ENCODE results near the gene ULK4.
"Not testable (repeated sequence)": the region's sequence is repeated elsewhere in the genome, so short reads cannot be mapped to it uniquely, and the experiment has no call there.

The ULK4 gene

DNA sequence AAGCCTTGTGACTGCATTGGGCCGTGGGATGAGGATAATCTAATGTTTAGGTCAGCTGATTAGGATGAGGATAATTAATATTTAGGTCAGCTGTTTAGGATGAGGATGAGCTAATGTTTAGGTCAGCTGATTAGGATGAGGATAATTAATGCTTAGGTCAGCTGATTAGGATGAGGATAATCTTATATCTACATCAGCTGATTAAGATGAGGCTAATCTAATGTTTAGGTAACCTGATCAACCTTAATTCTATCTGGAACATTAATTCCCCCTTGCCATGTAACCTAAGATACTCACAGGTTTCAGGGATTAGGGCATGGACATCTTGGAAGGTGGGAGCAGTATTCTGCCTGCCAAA lies 362.8 kb downstream of the ULK4 start:
- no peak overlapping the region for H3K27ac ChIP-seq
- DNase-seq (ENCODE audit: low read depth, low spot score): no peak

DNA sequence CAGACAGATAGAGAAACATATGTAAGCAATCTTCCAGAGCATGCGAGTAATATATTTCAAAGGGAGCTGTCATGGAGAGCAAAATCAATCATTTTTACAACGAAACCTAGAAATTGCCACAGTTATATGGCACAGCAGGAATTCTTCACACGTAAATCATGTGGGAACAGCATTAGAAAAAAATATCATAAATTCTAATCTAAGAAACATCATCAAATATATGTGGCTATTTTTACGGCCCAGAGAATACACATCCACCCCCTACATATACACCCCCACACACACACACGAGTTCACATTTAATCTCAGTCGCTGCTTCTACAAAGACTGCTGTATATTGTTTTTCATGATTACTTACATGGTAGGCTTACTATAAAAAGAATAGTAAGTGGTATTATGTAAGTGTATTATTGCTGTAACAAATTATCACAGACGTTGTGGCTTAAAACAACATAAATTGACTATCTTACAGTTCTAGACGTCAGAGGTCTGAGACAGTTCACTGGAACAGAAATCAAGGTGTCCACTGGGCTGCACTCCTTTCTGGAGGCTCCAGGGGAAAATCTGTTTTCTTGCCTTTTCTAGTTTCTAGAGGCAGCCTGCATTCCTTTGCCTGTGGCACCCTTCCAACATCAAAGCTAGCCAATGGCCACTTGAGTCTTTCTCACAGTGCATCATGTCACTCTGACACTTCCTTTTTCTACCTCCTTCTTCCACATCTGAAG lies 363.3 kb downstream of the ULK4 start:
- no peak for DNase-seq (ENCODE audit: low read depth, low spot score)

DNA sequence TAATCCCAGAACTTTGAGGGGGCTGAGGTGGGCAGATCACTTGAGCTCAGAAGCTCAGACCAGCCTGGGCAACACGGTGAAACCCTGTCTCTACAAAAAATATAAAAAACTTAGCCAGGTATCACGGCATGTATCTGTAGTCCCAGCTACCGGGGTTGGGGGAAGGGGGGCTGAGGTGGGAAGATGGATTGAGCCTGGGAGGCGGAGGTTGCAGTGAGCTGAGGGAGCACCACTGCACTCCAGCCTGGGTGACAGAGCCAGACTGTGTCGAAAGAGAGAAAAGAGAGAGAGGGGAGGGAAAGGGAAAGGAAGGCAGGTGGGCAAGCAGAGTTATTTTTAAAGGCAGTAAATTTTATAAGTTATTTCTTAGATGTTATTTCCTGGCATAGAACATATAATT lies 368.1 kb downstream of the ULK4 start:
- no peak overlapping the region for H3K27ac ChIP-seq
- no peak for DNase-seq (ENCODE audit: low read depth, low spot score)

More for the DNA sequence above, 363.3 kb downstream of the ULK4 start:
- H3K27ac ChIP-seq: no peak overlapping the region

DNA sequence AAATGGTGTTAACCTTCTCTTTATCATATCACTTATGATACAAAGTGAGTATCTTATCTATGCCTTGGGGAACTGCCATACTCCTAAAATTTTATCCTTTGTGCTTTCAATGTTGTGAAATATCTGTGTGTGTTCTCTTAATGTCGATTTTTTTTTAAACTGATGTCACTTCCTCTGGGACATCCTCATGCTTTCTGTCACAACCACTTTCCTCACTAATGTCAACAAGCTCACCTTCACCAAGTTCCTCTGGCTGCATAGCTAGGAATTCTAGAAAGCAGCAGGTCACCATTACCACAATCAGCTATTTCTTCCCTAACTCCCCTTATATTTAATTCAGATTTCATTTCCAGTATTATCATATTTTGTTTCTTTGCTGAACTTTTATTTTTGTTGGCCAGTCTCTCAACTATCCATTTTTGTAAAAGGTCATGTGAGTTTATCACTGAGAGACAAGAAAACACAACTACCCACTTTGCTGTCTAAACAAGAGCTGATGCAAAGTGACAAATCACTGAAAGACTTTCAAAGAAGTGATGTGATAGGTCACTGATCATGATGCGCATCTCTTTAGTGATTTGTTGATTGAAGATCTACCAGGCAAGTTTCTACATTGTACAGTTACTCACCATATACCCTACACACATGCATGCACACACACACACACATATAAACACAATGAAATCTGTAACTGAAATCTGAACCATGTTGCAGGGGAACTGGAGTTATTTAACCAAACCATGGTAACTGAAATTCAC lies 369.0 kb downstream of the ULK4 start:
- DNase-seq (ENCODE audit: low read depth, low spot score): no peak
- H3K27ac ChIP-seq: no peak overlapping the region

DNA sequence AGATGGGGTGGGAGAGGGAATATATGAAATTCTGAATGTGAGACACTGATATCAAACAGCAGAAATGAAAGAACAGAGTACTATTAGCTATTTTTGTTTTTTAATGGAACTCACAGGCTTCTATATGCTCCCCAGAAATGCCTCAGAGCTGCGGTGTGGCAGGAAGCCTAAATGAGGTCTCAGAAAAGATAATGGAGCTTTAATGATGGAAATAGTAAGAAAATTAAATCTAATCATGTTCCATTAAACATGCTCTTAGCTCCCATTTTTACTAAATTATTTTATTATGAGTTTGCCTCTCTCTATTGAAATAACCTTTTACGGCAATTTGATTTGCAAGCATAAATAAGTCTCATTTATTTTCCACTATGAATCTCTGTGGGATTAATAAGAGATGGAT lies 378.9 kb downstream of the ULK4 start:
- DNase-seq (ENCODE audit: low read depth, low spot score): no peak
- H3K27ac ChIP-seq: no peak overlapping the region

DNA sequence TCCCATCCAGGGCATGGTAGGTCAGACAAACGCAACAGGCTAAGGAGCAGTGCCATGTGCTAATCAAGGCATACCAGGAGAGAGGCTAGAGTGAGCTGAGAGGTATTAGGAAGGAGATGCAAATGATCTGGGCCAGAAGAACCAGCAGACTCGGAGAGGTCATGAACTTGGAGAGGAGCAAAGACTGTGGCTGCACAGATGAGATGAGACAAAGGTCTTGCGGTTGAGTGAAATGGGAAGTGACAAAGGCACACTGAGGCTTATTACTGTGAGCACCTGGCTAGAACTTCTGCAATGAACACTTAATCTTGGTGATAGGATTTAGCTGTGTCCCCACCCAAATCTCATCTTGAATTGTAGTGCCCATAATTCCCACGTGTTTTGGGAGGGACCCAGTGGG lies 380.2 kb downstream of the ULK4 start:
- no peak for DNase-seq (ENCODE audit: low read depth, low spot score)
- H3K27ac ChIP-seq: no peak overlapping the region

DNA sequence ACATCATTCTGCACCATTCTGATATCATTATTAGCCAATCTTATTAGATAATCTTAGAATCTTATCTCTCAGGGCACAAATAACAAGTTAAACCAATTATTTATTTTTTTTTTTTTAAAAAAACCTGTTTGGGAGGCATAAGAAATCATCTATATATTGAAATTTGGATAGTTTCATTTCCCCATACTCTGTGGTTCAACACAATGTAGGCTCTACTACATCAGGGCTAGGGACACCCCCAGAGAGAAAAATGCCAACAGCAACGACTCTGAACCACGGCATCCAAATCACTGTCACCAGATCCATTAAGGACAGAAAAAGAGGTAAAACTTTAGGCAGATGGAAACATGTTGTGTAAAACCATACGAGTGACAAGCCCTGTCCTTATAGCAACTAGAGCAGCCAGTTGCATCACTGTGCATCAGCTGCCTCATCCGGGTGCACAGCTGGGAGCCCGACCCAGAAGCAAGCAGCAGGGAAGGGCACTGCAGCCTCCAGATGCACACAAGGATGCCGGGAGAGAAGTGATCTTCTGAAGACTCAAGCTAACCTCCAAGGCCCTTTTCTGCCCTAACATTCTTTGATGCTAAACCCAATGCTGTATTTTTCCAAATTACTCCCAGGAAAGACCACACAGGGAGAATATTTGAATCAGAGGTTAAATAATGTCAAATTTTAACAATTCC lies 381.5 kb downstream of the ULK4 start:
- no peak for DNase-seq (ENCODE audit: low read depth, low spot score)
- no peak overlapping the region for H3K27ac ChIP-seq

DNA sequence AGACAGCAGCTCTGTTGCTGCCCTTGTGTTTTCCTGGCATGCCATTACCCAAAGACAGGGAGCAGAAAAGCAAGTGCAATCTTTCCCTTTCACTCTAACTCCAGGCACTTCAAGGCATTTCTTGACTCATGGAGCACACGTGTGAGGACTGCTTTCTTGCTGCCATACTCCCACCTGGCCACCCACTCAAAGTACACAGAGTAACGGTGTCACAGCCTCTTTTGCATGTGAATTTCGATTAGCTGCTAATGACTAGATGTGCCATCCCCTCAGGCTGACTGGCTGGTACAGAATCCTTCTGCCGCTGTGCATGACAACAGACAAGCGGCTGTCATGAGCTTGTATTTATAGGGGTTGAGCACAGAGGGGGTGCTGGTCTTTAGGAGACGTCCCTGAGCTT lies 382.0 kb downstream of the ULK4 start:
- no peak for DNase-seq (ENCODE audit: low read depth, low spot score)
- H3K27ac ChIP-seq: no peak overlapping the region

DNA sequence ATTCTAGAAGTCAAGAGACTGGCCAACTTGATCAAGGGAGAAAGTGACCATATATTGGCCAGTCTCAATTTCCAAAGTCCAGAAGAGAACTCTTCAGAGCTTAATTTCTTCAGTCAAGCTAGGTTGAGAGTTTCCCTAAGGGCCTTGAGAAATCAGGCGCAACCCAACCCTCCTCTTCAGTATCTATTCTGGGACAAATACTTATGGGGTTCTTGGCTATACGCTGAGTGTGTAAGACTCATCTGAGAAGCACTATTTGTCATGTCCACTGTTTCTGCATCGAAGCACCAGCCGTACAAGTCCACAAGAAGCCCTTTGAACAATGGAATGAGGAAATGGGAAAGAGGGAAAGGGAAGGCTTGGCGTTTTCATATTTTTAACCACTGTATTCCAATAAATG lies 383.1 kb downstream of the ULK4 start:
- DNase-seq (ENCODE audit: low read depth, low spot score): no peak
- no peak overlapping the region for H3K27ac ChIP-seq

DNA sequence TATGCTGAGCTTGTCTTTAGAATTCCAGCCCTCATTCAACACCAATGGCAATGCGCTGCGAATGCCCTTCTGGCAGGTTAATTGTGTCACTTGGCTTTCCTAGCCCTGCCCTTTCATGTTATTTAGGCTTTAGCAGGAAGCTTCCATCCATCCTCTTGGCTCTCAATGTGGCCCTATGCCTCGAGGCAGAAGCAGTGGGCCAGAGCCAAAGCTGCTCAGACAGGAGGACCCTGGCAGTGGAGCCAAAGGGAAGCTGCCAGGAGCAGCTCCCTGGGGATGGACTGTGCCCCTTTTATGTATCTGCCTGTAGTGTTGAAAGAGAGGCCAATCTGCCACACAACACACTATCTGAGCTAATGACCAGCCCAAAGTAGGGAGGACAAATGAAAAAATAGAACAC lies 386.2 kb downstream of the ULK4 start:
- DNase-seq (ENCODE audit: low read depth, low spot score): no peak
- no peak overlapping the region for H3K27ac ChIP-seq

DNA sequence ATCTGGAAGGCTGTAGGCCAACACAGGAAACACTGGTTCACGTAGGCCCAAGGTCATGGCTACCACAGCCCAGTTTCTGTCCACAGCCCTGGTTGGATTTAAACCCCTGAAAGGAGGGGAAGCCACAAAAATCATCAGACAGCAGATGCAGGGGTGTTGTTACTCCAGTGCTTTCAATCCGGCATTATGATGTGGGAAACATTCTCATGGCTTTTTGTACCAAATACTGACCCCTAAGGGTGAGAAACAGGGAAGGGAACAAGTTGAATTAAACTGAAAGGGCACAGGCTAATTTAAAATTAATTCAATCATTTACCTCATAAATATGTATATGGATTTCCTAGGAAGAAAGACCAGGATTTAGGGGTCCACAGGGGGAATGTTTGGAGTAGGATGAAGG lies 387.0 kb downstream of the ULK4 start:
- H3K27ac ChIP-seq: no peak overlapping the region
- DNase-seq (ENCODE audit: low read depth, low spot score): no peak

DNA sequence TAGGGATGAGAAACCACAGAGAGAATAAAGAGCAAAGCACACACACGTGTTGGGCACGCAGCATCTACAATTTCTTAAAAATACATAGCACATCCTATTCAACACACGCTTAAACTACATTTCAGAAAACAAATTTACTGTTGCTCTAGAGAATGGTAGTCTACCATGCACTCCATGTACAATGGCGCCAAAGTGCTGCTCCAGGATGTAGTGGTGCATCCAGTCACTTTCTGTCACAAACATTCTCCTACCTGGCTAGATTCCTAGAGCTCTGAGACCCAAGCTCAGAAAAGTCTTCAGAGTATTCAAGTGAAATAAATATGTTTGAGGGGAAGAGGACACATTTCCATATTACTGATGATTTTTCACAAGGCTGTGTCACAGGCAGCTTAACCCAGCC lies 388.3 kb downstream of the ULK4 start:
- DNase-seq (ENCODE audit: low read depth, low spot score): no peak
- no peak overlapping the region for H3K27ac ChIP-seq

DNA sequence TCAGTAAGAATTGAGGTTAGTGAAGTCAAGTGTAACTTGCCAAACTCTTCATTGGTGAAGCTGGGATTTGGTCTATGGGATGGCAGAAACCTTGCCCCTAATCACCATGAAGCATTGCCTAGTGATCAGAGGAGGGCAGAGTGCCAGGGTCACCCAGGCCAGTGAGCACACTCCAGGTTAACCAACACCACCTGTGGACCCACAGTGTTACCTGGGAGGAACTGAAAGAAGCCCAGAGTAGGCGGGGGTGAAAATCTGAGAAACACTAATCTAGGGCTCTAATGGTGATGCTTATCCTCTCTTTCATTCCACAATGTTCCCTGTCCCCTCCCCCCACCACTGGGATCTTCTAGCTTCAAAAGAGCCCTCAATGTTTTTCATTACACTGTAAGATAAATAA lies 389.8 kb downstream of the ULK4 start:
- no peak for DNase-seq (ENCODE audit: low read depth, low spot score)
- no peak overlapping the region for H3K27ac ChIP-seq

DNA sequence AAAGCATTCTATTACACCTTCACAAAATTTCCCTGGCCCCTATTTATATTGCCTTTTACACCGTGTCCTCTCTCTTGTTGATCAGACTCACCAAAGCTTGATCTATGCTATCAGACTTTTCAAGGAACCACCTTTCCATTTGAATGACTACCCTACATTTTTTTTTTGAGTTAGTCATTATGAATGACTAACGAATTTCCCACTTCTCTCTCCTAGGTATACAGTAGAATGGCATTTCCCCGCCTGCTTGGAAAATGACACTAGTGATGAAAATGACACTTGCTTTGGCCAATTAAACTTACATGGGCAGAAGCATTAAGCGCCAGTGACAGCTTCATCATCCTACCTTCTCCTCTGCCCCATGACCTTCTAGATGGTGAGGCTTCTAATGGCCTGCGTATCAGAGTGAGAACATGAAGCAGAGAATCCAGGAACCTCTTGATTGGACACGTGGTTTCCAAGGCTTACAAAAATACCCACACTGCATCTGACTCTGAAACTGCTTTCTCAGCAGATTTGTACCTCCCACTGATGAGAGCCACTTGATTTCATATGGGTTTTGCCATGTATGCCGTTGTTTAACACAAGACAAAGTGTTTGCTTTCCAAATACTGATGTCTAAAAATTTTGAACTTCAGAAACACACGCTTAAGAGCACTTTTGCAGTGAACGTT lies 392.1 kb downstream of the ULK4 start:
- DNase-seq (ENCODE audit: low read depth, low spot score): no peak
- no peak overlapping the region for H3K27ac ChIP-seq

DNA sequence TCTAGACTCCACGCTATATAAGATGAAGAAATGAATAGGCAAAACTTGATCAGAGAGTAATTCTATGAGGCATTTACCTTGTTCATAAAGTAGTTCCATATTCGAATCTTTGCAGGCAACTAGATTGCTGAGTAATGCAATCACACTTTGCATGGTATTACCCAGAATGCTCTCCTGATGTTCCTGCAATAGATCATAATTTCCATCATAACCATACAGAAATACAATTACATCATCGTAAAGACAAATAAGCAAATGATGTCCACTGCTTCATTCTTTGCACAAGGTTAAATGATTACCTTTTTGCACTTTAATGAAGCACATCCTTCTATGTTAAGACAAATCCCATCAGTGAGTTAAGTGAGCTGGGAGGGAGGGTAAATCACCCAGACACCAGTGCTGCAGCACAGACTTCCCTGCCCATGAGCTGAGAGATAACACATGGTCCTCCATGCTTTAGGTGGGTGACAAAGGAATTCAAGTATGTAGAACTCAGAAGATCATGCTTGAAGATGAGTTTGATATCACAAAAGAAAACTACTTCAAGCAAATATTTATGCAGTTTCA lies 395.9 kb downstream of the ULK4 start:
- no peak for DNase-seq (ENCODE audit: low read depth, low spot score)
- H3K27ac ChIP-seq: no peak overlapping the region

DNA sequence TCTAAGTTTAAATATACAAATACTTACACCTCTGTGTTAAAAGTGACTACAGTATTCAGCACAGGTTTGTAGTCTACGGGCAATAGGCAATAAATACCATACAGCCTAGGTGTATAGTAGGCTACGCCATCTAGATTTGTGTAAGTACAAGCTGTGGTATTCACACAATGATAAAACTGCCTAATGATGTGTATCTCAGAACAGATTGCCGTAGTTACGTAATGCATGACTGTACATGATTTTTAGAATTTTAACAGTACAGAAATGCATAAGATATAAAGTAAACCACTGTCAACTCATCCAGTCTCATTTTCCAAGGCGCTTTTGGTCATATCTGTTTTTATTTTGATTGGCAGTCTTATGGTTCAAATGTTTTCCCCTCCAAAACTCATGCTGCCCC lies 396.9 kb downstream of the ULK4 start:
- DNase-seq (ENCODE audit: low read depth, low spot score): no peak

DNA sequence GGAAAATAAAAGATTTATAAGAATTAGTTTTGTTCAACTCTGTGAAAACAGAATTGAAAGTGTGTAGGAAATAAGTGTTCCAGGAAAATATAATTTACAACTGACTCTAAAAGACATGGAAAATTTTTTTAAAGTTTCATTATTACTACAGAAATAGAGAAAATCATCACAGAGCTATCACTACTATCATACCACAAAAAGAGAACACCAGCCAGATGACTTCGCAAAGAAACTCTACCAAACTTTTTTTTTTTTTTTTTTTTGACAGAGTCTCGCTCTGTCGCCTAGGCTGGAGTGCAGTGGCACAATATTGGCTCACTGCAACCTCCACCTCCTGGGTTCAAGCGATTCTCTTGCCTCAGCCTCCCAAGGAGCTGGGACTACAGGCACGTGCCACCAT lies 405.7 kb downstream of the ULK4 start:
- not testable (repeated sequence) for DNase-seq (ENCODE audit: low read depth, low spot score); H3K27ac ChIP-seq

More for the DNA sequence above, 396.9 kb downstream of the ULK4 start:
- H3K27ac ChIP-seq: no peak overlapping the region

DNA sequence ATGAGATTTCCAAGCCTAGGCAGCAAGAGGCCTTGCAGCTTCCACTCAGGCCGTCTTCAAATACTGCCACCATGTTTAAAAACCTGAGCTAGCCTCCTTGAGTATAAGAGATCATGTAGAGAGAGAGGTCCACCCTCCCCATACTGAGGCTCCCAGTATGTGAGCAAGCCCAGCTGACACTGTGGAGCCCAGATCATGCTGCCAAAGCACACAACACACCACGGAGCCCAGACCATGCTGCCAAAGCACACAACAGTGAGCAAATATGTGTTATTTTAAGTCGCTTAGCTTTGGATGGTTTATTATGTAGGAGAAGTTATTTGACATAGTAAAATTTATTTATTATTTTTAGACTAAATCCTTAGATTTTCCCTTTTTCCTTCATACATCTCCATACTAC lies 428.9 kb downstream of the ULK4 start:
- DNase-seq (ENCODE audit: low read depth, low spot score): no peak
- H3K27ac ChIP-seq: no peak overlapping the region

DNA sequence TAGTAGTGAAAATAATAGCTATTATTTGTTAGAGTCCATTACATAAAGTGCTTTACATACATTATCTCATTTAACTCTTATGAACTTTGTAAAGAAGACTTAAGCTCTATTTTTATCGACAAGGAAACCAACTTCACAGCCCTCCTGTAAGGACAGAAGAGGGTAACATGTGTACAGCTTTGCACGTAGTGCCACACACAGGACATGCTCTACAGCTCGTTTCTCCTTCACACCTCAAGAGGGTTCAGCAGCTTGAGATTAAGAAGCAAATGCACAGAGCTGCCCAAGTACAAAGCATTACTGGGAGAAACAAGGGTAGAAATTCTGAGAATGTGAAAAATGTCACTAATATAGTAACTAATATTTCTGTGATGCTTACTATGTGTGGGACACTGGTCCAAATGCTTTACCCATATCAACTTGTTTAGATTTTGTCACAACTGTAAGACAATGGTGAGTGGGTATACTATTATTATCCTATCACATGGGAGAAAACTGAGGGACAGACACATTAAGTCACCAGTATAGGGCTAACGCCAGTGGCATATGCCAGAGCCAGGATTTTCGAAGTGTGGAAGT lies 434.8 kb downstream of the ULK4 start:
- H3K27ac ChIP-seq: no peak overlapping the region
- DNase-seq (ENCODE audit: low read depth, low spot score): no peak

Measured in epithelial cell of prostate (primary cell).